GM12801 (cell line): ENCODE data around the gene IL17RB.

Source experiments
- CTCF ChIP-seq: IDR thresholded peaks from one replicate; pipeline ENCODE4 v1.5.1; 2011; ENCODE audit warnings: control low read depth; ENCODE audit not compliant: insufficient read length; ENCODE audit errors: extremely low read depth

IL17RB gene

GRCh38 chr3:53856964-53857363 is 10.6 kb downstream of the IL17RB start:
- TF ChIP-seq CTCF, result no peak

DNA sequence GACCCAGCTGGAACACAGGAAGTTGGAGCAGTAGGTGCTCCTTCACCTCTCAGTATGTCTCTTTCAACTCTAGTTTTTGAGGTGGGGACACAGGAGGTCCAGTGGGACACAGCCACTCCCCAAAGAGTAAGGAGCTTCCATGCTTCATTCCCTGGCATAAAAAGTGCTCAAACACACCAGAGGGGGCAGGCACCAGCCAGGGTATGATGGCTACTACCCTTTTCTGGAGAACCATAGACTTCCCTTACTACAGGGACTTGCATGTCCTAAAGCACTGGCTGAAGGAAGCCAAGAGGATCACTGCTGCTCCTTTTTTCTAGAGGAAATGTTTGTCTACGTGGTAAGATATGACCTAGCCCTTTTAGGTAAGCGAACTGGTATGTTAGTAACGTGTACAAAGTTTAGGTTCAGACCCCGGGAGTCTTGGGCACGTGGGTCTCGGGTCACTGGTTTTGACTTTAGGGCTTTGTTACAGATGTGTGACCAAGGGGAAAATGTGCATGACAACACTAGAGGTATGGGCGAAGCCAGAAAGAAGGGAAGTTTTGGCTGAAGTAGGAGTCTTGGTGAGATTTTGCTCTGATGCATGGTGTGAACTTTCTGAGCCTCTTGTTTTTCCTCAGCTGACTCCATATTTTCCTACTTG is 11.9 kb downstream of the IL17RB start:
- no peak for TF ChIP-seq CTCF

- TF ChIP-seq CTCF, result no peak
Measured at GRCh38 chr3:53859178-53859577, 12.8 kb downstream of the IL17RB start.

DNA sequence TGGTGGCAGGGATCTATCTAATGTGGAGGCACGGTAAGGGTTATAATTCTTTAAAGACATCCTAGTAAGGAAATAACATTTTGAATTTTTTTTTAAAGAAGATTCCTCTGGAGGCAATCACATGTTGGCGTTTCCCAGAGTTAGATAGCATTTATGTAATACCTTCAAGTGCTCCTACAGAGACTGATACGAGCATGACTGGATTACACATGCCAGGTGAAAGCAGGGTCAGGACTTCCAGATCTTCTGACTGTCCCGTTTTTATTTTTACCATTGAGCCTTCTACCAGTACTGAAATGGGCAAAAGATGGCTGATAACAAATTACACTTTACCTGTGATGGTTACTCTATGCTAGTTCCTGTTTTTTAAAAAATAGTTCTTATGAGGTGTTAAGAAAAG is 13.8 kb downstream of the IL17RB start:
- no peak for TF ChIP-seq CTCF

GRCh38 chr3:53862241-53862640 is 15.9 kb downstream of the IL17RB start:
- TF ChIP-seq CTCF, result no peak

- no peak for TF ChIP-seq CTCF
Measured at GRCh38 chr3:53863145-53863544, 16.8 kb downstream of the IL17RB start.

DNA sequence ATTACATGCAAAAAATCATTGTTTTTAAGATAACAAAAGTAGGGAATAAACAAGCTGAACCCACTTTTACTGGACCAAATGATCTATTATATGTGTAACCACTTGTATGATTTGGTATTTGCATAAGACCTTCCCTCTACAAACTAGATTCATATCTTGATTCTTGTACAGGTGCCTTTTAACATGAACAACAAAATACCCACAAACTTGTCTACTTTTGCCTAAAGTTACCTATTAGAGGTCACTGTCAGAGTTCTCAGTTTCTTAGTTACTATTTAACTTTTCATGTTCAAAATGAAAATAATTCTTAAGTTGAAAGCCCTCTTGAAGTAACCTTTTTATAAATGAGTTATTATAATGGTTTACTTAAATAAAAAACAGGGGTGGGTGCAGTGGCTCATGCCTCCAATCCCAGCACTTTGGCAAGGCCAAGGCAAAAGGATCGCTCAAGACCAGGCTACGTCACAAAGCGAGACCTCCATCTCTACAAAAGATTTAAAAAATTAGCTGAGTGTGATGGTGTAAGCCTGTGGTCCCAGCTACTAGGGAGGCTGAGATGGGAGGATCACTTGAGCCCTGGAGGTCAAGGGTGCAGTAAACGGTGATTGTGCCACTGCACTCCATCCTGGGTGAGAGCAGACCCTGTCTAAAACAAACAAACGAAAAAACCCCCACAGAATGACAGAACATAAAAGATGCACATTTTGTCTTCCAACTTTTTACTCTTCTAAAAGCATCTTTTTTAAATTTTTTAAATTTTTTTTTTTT is 19.5 kb downstream of the IL17RB start:
- TF ChIP-seq CTCF, result no peak
